HG03196 (cell line): ENCODE data around the gene PLCB1.

Experiments used
- ATAC-seq: cut with Tn5 transposase; IDR thresholded peaks from one replicate; pipeline ENCODE4 v1.9.1; 2021; ENCODE audit not compliant: unreplicated experiment

PLCB1 gene

GRCh38 chr20:8242827-8243724 lies 111.0 kb downstream of the PLCB1 start:
- no peak for ATAC-seq

DNA sequence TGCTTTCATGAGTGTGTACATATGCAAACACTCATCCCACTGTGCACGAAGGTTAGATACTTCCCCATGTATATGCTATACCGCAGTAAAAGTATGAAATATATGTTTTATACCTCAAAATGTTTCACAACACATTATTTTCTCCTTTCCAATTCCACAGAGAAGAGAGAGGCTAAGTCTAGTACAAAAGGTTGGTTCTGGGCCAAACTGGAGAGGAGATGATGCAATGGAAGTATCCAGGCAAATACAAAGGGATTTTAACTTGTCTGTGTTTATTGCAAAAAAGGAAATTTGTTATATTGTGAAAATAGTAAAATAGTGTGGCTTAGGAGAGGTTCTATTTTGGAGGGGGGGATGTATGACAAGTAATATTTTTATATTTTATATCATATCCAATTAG lies 112.6 kb downstream of the PLCB1 start:
- no peak for ATAC-seq

- ATAC-seq = no peak
Measured at GRCh38 chr20:8246153-8246552, 114.1 kb downstream of the PLCB1 start.

- no peak for ATAC-seq
Measured at GRCh38 chr20:8246716-8247115, 114.7 kb downstream of the PLCB1 start.

- no peak for ATAC-seq
Measured at GRCh38 chr20:8248051-8248450, 116.0 kb downstream of the PLCB1 start.

DNA sequence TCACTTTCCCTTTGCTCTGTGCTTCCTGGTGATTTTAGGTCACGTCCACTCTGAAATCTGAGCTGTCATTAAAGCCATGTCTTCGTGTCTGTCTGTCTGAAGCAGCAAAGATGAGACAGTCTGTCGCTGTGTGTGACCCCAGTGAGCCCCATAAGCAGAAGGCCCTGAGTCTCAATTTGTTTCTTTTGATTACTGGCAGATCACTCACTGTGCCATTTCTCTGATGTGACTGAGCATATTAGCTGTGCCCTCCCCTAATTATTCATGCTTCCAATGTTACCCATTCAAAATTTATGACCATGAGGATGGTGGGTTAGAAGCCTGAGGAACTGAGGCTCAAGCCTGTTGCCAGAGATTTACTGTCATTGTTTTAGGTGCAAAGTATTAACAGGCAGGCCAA lies 117.6 kb downstream of the PLCB1 start:
- no peak for ATAC-seq

- no peak for ATAC-seq
Measured at GRCh38 chr20:8250539-8251200, 118.6 kb downstream of the PLCB1 start.

- ATAC-seq = no peak
Measured at GRCh38 chr20:8251201-8251575, 119.1 kb downstream of the PLCB1 start.

DNA sequence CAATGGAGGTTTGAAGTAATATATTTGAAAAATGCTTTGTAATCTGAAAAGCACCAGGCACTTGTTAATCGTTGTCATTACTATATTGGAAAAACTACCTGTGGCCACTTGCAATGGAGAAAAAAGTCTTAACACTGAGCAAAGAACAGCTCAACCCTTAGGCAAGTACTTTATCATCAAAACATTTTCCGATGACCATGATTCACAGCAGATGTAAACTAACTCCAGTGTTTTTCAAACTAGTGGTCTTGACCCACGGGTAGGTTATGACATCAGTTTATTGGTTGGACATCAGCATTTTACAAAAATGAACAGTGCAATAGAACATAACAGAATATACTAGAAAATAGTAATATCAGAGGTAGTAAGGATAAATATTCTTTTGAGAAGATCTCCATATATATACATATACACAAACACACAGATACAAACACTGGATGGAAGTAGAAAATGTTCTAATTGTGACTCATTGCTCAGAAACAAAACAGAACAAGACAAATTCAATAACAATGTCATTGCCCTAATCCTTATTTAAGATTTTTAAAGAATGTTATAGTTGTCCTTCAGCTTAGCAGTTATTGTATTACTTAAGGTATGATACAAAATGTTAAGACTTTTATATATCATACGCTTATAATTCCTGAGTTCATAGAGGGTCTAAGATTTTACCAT lies 123.0 kb downstream of the PLCB1 start:
- ATAC-seq = no peak

DNA sequence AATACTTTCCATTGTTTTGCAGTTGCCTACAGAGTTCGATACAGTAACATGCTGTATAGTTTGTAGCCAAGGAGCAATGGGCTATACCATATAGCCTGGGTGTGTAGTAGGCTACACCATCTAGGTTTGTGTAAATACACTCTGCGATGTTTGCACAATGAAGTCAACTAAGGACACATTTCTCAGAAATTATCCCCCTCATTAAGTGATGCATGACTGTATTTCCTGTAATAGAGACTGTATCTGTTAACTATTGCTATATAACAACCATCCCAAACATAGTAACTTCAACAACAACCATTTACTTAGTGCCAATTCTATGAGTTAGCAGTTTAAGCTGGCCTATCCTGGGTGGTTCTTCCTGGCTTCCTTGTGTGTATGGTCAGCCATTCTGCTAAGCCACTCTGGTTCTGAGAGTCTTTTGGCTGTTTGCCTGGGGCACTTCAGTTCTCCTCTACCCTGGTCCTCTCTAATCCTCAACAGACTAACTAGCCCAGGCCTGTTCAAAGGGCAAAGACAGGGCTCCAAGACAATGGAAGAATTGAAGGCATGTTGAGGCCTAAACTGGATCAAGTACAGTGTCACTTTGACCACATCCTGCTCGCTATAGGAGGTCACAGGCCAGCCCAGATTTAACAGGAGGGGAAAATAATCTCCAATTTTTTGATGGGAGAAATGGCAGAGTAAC lies 124.0 kb downstream of the PLCB1 start:
- ATAC-seq = no peak

GRCh38 chr20:8260837-8261251 lies 128.8 kb downstream of the PLCB1 start:
- ATAC-seq = no peak

- no peak for ATAC-seq
Measured at GRCh38 chr20:8262721-8263120, 130.7 kb downstream of the PLCB1 start.

DNA sequence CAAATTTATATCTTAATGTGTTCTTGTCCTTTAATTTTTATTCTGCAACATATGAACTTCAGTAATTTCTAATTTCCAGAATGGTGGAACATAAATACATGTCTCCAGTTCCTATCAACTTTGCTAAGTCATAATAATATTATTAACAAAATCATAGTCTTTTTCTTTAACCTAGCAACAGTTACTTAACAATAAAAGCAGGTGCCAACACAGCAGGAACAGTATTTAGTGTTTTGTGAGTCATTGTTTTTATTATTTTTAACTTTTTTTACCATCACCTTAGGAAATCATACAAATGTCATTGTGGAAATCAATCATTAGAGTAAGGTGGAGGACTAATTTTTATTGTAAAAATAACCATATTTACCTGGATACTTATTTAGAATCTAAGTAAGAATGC lies 133.5 kb downstream of the PLCB1 start:
- ATAC-seq = no peak

GRCh38 chr20:8267009-8267408 lies 134.9 kb downstream of the PLCB1 start:
- ATAC-seq = no peak

DNA sequence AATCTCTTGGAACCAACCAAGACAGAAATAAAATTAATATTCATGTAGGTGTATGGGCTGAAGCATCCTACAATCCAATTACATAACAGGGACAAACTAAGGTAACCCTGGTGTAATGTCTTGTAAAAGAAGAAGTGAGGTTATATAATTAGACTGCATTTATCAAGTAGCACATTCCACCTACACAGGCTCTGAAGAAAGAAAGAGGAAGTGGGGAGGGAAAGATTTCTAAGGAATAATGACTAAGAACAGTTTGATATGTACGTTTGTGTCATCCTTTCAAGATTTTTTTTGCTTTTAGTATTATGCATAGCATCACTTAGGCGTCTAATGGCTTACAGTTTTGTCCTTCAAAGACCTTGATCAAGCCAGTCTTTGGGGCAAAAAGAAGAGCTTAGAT lies 139.7 kb downstream of the PLCB1 start:
- ATAC-seq = no peak

DNA sequence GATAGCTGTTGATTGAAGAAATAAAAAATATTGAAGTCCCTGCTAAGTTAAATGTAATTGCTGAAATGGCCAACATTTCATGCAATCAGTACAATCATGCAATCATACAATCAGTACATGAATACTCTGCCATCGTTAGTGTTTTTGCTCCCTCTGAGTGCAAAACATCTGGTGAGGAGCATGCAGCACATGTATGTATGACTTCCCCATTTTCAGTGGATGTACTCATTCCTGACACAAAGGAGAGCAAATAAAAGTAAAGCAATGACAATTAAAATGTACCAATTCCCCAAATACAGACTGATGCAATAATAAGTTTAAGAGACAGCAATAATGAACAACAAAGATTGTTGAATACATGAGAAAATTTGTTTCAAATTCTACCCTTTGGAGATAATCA lies 140.7 kb downstream of the PLCB1 start:
- ATAC-seq = no peak

GRCh38 chr20:8284902-8285301 lies 152.8 kb downstream of the PLCB1 start:
- ATAC-seq = no peak

DNA sequence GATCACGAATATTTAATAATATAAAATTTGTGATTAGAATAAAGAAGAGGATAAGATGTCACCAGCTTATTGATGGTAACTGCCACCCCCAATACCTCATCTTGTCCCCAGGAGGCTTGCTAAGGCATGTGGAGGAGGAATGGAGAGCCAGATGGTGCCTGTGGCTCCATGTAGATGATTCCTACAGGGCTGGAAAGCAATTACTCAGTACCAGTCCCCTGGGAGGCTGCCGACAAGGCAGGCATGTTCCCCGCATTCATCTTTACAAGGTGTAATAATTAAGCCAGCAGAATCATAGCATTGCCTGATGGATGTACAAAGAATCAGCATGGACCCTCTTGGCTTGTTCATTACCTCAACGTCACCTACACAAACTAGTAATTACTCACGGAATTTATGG lies 155.3 kb downstream of the PLCB1 start:
- ATAC-seq = no peak

DNA sequence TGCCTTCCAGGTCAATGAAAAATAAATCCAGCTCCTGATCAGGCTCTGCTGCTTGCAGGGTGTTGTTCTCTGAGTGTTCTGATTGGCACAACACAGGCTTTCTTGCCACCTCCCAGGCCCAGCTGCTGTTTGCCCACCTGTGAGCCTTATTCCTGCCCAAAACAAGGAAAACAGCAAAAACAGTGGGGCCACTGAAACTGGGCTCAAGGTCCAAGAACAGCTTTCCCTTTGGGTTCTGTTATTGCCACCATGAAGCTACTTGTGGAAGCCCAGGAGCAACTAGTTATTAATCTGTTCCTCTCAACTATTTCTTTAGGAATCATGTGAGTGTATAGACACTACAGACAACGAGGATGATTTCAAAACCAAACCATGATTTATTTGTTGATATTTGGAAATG lies 159.1 kb downstream of the PLCB1 start:
- ATAC-seq = no peak

- no peak for ATAC-seq
Measured at GRCh38 chr20:8291873-8292272, 159.8 kb downstream of the PLCB1 start.

GRCh38 chr20:8292793-8293192 lies 160.7 kb downstream of the PLCB1 start:
- ATAC-seq = no peak
